Measurements from ENCODE around the gene ADD1.
A peak's percentile ranks its signal among the peaks of the same experiment; 100 is the strongest.

The ADD1 gene

DNA sequence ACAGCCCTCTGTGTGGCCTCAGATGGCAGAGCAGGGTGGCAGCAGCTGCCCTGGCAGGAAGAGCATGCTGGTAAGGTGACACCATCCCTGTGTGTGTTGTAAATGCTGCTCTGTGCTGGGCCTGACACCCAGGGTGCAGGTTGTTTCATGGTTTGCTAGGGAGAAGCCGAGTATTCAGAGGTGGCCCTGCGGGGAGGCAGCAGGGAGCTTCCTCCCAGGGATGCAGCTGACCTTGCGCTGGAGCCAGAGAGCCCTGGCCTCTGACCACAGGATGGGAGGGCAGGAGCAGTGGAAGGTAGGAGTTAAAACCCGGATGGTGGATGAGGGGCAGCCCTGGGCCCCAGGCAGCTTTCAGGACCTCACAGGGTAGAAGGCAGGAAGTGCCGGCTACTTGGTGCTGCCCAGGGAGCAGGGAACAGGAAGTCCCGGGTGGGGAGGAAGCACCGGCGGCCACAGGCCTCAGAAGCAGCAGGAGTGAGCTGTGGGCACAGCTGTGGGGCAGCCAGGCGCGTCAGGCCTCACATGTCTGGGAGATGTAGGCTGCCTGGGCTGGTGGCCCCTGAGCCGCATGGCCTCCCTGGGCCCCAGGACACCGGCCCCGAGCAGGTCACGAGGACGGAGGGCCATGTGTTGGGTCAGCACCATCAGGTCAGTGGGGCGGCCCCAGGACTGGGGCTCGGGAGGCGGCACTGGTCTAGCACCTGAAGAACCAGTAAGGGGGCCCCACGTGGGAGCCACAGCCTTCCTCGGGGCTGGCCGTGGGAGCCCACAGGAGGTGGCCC is 31.6 kb upstream of the ADD1 start:
- FAIRE-seq (no peak), DNase-seq (ENCODE audit: insufficient read length, low spot score) (peak; percentile 91)
- TF ChIP-seq POLR2A (IDR thresholded peaks at IDR 0.05; ENCODE audit: low read depth, low read length): peak; percentile 30

DNA sequence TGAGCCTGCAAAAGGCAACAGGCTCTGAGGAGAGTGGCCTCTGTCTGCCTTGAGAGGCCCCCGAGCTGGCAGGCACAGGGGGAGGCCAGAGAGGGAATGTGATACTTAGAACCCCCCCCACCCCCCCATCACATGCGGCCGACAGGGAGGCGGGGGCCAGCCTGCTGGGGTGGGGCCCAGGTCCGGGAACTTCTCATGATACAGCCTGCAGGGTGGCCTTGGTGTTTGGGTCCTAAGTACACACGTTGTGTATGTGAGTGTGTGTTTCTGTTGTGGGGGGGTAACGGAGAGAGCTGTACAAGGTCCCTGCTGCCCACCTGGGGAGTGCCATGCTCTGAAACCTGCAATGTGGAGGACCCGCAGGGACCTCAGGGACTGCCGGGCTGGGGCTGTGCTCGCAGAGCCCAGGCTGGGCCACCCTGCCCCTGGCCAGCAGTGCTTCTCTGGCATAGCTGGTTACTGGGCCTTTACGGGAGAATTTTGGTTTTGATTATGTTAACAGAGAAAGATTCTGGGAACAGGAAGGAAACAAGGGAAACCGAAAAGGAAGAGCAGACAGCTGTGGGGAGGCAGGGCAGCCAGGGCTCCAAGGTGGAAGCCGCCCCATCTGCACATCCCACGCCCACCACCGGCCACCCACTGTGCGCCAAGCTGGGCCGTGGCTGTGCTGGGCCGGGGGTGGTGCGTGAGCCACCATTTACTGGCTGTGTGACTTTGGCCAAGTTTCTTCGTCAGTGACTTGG is 30.9 kb upstream of the ADD1 start:
- FAIRE-seq (no peak), DNase-seq (ENCODE audit: insufficient read length, low spot score) (no peak)
- no peak for TF ChIP-seq POLR2A (IDR thresholded peaks at IDR 0.05; ENCODE audit: low read depth, low read length)

DNA sequence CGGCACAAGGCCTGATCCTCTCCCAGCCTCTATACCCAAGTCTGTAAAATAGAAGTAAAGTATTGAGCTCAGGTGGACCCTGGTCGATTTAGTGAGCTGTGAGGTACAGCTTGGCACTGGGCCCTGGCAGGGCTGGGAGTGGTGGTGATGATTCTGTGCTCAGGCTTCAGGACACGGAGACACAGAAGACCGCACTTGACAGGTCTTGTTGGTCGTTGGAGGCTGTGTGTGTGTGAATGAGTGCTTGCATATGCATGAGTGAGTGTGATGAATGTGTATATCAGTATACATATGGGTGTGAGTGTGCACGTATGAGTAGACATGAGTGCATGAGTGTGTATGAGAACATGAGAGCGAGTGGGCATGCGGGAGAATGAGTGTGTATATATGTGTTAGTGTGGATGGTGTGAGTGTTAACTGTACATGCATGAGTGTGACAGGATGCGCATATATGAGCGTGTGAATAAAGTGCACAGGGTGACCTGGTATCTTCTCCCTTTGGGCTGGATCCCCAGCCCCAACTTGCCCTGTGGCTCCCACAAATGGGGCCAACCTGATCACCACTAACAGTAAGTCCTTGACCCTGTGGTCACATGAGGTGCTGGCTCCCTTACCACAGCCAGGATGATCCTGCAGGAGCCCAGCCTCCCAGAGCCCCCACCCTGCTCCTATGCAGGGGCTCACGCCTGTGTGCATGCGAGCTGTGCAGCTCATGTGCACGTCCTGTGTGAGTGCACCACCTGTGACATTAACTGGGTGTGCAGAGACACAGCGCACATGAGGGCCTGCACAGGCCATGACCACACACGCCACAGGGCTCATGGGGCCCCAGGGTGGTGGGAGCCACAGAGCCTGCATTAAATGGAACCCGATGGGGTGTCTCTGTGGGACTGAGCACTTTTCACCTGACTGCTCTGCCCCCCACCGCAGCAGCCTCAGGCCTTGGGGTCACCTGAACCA is 29.9 kb upstream of the ADD1 start:
- FAIRE-seq (no peak), DNase-seq (ENCODE audit: insufficient read length, low spot score) (no peak)
- no peak for TF ChIP-seq POLR2A (IDR thresholded peaks at IDR 0.05; ENCODE audit: low read depth, low read length)

DNA sequence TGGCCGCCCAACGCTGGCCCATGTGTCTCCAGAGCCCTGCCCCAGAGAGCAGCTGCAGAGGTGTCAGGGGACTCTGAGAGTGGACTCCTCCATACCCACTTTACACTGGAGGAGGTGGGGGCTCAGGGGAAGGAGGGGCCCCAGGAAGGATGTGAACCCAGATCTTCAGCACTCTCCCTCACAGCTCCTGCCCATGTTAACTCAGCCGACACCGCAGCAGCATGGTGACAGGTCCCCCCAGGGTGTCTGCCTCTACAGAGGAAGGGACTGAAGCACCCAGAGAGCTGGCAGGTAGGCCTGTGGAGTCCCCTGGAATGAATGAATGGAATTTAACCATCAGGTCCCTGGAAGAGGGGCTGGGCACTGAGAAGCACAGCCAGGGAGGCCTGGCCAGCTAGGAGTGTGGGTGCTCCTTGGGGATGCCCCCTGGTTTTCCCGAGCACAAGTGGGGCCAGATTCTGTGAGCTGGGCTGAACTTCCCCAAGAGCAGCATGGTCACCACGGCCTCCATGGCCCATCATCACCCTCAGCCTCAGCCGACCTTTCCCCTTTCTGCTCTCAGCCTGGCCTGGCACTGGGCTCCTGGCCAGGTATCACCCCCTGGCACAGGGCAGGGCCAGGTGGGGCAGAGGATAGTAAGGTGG is 28.9 kb upstream of the ADD1 start:
- FAIRE-seq (no peak), DNase-seq (ENCODE audit: insufficient read length, low spot score) (no peak)
- no peak for TF ChIP-seq POLR2A (IDR thresholded peaks at IDR 0.05; ENCODE audit: low read depth, low read length)

DNA sequence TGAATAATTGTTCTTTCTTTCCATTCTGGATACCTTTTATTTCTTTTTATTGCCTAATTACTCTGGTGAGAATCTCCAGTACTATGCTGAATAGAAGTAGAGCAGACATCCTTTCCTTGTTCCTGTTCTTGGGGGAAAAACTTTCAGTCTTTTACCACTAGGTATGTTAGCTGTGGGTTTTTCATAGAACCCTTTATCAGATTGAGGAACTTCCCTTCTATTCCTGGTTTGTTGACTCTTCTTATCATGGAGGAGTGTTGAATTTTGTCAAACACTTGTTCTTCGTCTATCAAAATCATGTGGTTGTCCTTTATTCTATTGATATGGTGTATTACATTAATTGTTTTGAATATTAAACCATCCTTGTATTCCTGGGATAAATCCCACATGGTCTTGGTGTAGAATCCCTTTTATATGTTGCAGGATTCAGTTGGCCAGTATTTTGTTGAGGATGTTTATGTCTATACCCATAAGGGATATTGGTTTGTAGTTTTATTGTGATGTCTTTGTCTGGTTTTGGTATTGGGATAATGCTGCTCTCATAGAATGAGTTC is 27.2 kb upstream of the ADD1 start:
- DNase-seq (ENCODE audit: insufficient read length, low spot score) (no peak), FAIRE-seq (no peak)
- TF ChIP-seq POLR2A (IDR thresholded peaks at IDR 0.05; ENCODE audit: low read depth, low read length): no peak

DNA sequence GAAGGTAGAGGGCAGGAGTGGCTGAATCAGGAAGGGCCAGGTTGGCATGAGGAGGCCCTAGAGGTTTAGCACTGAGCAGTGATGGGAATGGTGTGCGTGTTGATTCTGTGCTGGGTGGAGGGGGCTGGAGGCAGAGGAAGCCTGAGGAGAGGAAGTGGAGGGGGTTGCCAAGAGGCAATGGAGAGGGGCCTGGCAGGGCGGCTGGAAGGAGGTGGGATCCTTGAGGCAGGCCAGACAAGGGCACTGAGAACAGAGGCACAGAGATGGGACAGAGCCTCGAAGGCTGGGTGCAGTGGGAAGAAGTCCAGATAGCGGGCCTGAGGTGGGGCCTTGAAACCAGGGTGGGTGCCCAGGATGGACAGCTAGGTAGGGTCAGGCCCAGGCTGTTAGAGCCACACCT is 26.5 kb upstream of the ADD1 start:
- TF ChIP-seq POLR2A (IDR thresholded peaks at IDR 0.05; ENCODE audit: low read depth, low read length): no peak
- no peak for DNase-seq (ENCODE audit: insufficient read length, low spot score)
- no peak for FAIRE-seq

DNA sequence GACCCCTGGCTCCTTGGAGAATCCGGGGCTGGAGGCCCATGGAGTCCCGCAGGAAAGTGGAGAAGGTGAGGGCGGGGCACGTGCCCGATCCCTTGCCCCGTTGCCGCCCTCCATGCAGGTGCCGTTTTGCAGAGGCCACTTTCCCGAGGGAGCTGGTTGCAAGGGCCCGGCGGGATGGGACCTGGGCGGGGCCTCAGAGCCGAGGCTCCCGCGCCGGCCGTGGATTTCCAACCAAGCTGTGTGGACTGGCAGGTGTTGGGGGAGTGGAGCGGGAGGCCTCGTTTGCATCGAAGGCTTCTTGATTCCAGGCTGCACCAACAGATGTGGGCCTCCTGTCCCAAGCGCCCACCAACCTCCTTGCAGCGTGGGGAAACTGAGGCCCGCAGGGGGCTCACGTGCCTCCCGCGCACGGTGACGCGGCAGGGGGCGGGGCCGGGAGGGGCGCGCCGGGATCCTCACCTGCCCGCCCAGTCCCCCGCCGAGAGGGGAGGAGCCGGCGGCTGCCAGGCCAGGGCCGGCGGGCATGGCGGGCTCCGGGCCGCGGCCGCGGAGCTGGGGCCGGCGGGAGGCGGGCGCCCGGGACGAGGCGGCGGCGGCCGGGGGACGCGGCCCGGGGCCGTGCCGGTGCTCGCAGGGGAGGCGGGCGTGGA is 25.8 kb upstream of the ADD1 start:
- TF ChIP-seq POLR2A (IDR thresholded peaks at IDR 0.05; ENCODE audit: low read depth, low read length): no peak
- DNase-seq (ENCODE audit: insufficient read length, low spot score) (no peak), FAIRE-seq (no peak)

DNA sequence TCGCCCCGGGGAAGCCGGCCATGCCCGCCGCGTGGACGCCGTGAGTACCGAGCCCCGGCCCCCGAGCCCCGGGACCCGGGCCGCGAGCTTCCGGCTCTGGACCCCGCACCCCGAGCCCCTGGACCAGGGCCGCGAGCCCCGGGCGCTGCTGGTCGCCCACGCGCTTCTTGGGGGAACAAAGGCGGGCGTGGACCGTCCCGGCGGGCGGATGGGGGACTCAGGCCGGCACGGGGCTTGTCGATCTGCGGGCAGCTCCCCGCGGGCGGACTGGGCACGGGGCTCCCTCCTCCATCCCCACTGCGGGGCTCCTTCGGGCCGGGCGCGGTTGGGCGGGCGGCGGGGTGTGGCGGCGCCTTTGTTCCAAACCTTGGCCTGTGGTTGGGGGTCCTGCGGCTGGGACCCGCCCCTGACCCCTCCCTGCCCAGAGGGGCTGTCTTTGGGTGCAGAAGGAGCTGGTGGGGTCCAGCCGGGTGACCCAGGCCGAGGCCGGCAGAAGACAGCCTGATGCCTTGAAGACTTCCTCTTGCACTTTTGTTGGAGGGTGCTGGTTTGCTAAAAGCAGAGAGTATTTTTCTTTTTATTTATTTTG is 25.2 kb upstream of the ADD1 start:
- FAIRE-seq (no peak), DNase-seq (ENCODE audit: insufficient read length, low spot score) (no peak)
- TF ChIP-seq POLR2A (IDR thresholded peaks at IDR 0.05; ENCODE audit: low read depth, low read length): no peak

DNA sequence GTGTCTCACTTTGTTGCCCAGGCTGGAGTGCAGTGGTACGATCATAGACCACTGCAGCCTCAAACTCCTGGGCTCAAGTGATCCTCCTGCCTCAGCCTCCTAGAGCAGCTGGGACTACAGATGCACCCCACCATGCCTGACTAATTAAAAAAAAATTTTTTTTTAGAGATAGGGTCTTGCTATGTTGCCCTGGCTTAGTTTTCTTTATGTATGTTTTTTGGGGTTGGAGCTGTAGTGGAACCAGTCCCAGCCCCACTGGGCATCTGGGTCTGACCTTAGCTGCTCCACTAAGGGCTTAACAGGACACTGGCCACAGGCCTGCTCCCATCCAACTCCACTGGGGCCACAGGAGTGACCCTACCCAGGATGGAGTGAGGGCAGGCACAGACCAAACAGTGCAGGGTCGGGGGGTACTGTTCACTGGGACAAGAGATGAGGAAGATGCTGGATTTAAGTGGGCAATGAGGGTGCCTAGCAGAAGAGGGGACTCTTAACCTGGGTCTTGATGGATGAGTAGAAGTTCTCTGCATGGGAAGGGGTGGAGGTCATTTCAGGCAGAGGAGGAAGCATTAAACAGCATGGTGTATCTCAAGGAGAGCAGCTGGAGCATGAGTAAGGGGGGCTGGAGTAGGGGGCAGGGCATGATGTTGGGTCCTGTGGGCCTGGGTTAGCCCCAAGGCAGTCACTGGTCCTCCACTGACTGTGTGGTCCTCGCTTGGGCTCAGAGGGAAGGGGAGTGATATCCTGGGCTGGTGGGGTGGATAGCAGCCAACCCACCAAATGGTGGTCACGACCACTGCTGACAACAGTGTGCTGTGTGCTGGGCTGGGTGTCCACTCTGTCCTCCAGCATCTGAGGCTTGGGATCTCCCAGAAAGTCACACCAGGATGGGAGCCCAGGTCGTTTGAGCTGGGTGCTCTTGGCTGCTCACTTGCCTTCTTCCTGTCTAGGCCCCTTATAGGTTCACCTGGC is 24.1 kb upstream of the ADD1 start:
- DNase-seq (ENCODE audit: insufficient read length, low spot score): no peak
- no peak for TF ChIP-seq POLR2A (IDR thresholded peaks at IDR 0.05; ENCODE audit: low read depth, low read length)
- no peak for FAIRE-seq

DNA sequence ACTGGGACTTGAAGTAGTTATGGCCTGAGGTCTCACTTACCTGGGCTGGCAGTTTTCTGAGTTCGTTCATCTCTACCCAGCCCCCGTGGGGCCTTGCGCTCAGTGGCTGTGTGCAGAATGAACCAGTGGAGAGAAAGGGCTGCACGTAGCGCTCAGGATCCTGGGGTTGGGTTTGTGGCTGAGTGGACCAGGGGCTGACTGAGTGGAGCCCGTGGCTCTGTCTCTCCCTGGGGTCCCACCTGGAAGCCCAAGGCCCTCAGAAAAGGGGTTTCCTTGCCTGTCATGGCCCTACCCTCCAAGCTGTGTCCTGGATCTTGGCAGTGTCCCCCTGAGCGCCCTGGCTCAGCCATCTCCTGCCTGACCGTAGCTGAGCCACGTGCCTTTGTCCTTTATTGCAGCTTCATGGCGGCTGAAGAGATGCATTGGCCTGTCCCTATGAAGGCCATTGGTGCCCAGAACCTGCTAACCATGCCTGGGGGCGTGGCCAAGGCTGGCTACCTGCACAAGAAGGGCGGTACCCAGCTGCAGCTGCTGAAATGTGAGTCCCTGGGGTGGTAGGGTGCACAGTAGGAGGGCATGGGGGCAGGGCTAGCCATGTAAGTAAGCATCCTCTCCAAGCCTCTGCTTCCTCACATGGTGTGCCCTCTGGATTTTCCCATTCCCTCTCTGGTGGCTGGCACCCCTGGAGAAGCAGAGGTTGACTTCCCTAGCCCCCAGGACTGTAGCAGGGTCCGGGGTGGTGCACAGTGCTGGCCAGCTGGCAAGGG is 23.2 kb upstream of the ADD1 start:
- TF ChIP-seq POLR2A (IDR thresholded peaks at IDR 0.05; ENCODE audit: low read depth, low read length): no peak
- FAIRE-seq (no peak), DNase-seq (ENCODE audit: insufficient read length, low spot score) (no peak)

Data from H54 (cell line).